Spinal cord (tissue), 10 donors: ENCODE measurements around the gene PRKCA. TPM values are rescaled to one million over a fixed set of nuclear protein-coding genes. Genes with fewer than 3 reads are reported as not detected.
A peak's percentile ranks its signal among the peaks of the same experiment; 100 is the strongest.
"Not testable (repeated sequence)": the region's sequence is repeated elsewhere in the genome, so short reads cannot be mapped to it uniquely, and the experiment has no call there.

Source experiments
- DNase-seq, 6 donors: peaks; one replicate each; pipeline versions ENCODE4 v3.0.0 to v3.0.0-alpha.2; 2013 to 2015; ENCODE audit warnings: low spot score in 6 of 6, low read depth in 4 of 6
- H3K27ac ChIP-seq: one replicate; pipeline ENCODE4 v1.5.1; 2013; ENCODE audit warnings: low read depth, low read length, control low read depth
- H3K27me3 ChIP-seq: one replicate; pipeline ENCODE4 v1.6.1; 2013; ENCODE audit warnings: low read length; ENCODE audit not compliant: control insufficient read depth, insufficient read depth
- H3K36me3 ChIP-seq: one replicate; pipeline ENCODE4 v1.6.1; 2013; ENCODE audit warnings: low read length; ENCODE audit not compliant: control insufficient read depth, insufficient read depth
- H3K4me1 ChIP-seq: one replicate; pipeline ENCODE4 v1.6.1; 2013; ENCODE audit warnings: low read length; ENCODE audit not compliant: control insufficient read depth, insufficient read depth
- H3K4me3 ChIP-seq: one replicate; pipeline ENCODE4 v1.5.1; 2013; ENCODE audit warnings: low read depth, low read length, control low read depth
- H3K9me3 ChIP-seq: one replicate; pipeline ENCODE4 v1.6.1; 2013; ENCODE audit warnings: low read length; ENCODE audit not compliant: control insufficient read depth, insufficient read depth
- WGBS: methylation state at CpG from one replicate; pipeline ENCODE4 v1.1.5; 2013; ENCODE audit warnings: missing lambda C conversion rate; ENCODE audit not compliant: insufficient coverage; 5-methylcytosine and 5-hydroxymethylcytosine counted together
- polyA plus RNA-seq, 2 donors: library from polyadenylated mRNA; unstranded; fragments of 120-200 nt; gene quantifications; one replicate each; pipeline ENCODE4 v1.2.1, GENCODE V29; 2013; ENCODE audit not compliant: insufficient read length in 2 of 2
- total RNA-seq, 2 donors: library from RNA; depleted of rRNA in 1 of 2; stranded (reverse); fragments of 120-200 nt in 1 of 2; fragments of >200 nt in 1 of 2; gene quantifications; one replicate each; pipeline versions ENCODE4 v1.2.3 to v1.2.4, GENCODE V29; 2013 to 2014
- donor health status: healthy.

The PRKCA gene
- total and polyA plus RNA-seq, 4 donors, result 42.4 to 51.3 (median 48.2) TPM

DNA sequence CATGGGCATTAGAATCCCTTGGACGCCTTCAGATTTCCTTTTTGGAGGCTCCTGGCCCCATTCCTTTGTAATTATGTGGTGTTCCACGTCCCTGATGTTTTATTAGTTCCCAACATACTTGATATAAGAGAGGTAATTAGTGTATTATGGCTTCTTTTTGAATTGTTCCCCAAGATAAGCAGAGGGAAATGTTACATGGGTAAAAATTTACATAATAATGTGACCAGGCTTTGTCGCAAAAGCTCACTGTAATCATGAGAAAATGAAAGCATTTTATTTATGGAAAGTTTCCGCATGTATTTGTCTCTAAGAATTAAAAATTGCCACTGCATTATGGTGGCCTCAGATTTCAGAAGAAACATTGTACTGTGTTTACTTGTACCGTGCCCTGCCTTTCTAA lies 177.8 kb downstream of the PRKCA start:
- DNase-seq, result peak in 1 of 6 donors; percentile 59
- Histone ChIP-seq H3K4me1 (no peaks in the 10 kb centered on the region), H3K9me3 (no peaks in the 10 kb centered on the region), H3K36me3 (no peaks in the 10 kb centered on the region), H3K4me3 (no peak overlapping the region), H3K27ac (no peak overlapping the region), H3K27me3 (no peaks in the 10 kb centered on the region)
- WGBS, result 72% methylated on average over 3 of the region's 5 CpGs

DNA sequence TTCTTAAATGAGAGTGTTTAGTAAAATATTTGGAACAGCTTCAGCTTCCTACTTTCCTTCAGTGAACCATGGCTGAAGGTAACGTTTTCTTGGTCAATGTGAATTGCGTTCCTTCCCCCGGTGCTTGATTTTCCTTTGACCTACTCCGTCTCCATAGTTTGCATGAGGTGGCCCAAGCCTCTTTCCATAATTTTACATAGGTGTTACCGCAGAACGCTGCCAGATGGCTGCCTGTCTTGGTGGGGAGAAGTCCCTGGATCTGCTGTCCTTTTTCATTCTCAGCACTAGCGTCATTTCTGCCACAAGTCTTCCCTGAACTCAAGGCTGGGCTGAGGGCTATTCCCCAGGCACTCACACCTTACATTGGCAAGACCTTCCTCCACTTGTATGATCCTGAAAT lies 178.4 kb downstream of the PRKCA start:
- WGBS, result 88% methylated on average over 3 of the region's 7 CpGs

DNA sequence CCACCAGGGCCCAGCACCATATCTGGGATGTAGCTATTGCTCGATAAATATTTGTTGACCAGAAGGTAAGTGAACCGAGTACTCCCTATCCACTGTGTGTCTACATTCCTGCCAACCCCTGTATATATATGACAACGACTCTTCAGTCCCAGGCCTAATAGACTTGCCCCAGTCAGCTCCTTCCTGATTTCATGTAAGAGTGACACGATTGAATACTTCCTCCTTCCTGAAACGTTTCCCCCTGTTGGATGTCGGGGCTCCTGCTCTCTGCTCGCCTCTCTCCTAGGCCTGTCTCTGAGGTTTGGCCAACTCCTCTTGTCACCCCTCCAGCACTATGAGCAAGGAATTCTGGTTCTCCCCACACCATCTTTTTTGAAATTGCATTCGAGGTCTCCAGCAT lies 178.9 kb downstream of the PRKCA start:
- Histone ChIP-seq H3K4me3 (no peak overlapping the region), H3K36me3 (no peaks in the 10 kb centered on the region), H3K27ac (no peak overlapping the region), H3K4me1 (no peaks in the 10 kb centered on the region), H3K9me3 (no peaks in the 10 kb centered on the region), H3K27me3 (no peaks in the 10 kb centered on the region)
- 91% methylated on average over 8 of the region's 8 CpGs for WGBS
- no peak for DNase-seq

More for the DNA sequence above, 178.4 kb downstream of the PRKCA start:
- Histone ChIP-seq H3K4me1 (no peaks in the 10 kb centered on the region), H3K4me3 (no peak overlapping the region), H3K27ac (no peak overlapping the region), H3K36me3 (no peaks in the 10 kb centered on the region), H3K9me3 (no peaks in the 10 kb centered on the region), H3K27me3 (no peaks in the 10 kb centered on the region)
- no peak for DNase-seq

DNA sequence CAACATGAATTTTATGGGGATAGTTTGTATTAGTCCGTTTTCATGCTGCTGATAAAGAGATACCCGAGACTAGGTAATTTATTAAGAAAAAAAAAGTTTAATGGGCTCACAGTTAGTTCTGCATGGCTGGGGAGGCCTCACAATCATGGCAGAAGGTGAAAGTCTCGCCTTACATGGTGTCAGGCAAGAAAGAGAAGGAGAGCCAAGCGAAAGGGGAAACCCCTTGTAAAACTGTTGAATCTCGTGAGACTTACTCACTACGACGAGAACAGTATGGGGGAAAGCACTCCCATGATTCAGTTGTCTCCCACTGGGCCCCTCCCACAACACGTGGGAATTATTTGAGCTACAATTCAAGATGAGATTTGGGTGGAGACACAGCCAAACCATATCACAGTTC lies 181.5 kb downstream of the PRKCA start:
- no peak overlapping the region for H3K4me3 ChIP-seq
- H3K27me3 ChIP-seq, result no peaks in the 10 kb centered on the region
- no peaks in the 10 kb centered on the region for H3K9me3 ChIP-seq
- no peaks in the 10 kb centered on the region for H3K4me1 ChIP-seq
- H3K36me3 ChIP-seq, result no peaks in the 10 kb centered on the region
- H3K27ac ChIP-seq, result no peak overlapping the region
- no peak for DNase-seq
- 94% methylated on average over 2 of the region's 8 CpGs for WGBS

DNA sequence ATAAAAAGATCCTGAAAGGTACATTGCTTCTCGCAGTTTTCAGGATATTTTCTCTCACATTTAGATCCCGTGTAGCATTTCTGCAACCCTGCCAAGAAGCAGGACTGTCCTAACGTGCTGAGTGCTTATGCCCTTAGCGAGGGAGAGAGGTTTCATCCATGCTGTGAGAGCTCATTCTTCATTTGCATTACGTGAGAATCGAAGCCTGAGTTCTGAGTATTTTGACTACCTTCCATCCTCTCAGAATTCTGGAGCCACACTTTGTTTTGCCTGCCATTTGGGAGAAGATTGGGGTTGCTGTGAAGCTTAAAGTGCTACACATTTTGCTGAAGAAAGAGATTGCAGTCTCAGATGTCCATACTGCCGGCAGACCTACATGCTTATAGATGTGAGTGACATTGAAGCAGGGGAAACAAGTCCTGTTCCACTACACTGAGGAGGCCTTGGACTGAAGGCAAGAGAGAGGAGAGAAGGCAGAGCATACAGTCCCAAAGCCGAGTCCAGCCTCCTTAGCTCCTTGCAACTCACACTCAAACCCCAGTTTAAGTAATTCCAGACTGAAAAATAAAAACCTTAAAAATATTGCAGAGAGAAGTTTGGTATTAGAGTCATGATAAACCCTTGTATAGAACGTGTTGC lies 183.0 kb downstream of the PRKCA start:
- no peaks in the 10 kb centered on the region for H3K9me3 ChIP-seq
- peak in 1 of 6 donors; percentile 57 for DNase-seq
- H3K27ac ChIP-seq, result peak overlapping the region; percentile 6
- WGBS, result 64% methylated on average over 3 of the region's 9 CpGs
- no peaks in the 10 kb centered on the region for H3K36me3 ChIP-seq
- H3K4me3 ChIP-seq, result no peak overlapping the region
- no peaks in the 10 kb centered on the region for H3K4me1 ChIP-seq
- no peaks in the 10 kb centered on the region for H3K27me3 ChIP-seq

DNA sequence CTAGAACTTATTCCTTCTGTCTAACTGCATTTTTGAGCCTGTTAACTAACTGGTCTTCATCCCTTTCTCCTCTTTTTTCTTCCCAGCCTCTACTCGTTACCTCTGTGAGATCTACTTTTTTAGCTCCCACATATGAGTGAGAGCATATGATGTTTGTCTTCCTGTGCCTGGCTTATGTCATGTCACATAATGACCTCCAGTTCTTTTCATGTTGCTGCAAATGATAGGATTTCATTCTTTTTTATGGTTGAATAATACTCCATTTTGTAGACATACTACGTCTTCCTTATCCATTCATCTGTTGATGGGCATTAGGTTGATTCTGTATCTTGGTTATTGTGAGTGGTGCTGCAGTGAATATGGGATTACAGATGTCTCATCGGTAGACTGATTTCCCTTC lies 184.7 kb downstream of the PRKCA start:
- WGBS, result no CpG with 5 or more reads among the region's 3 CpGs
- DNase-seq, result no peak
- Histone ChIP-seq H3K27me3 (no peaks in the 10 kb centered on the region), H3K4me1 (no peaks in the 10 kb centered on the region), H3K9me3 (no peaks in the 10 kb centered on the region), H3K4me3 (no peak overlapping the region), H3K36me3 (no peaks in the 10 kb centered on the region), H3K27ac (no peak overlapping the region)

DNA sequence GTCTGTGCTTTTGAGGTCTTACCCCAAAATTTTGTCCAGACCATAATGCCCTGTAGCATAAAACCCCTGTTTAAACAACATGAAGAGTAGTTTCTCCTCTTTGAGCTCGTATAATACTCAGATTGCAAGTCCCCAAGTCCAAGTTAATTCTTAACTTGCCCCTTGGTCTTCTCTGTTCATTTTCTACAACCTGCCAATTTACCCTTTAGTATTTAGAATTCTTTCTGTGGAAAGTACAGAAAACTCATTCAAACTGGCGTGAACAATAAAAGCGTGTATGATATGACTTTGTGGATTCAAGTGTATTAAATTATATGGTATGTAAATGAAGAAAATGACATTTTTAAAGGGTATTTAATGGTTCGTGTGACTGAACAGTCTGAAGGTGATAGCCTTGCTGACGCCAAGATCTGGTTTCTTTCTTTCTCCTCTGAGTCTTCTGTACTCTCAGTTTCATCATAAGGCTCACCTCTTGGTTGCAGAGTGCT lies 185.6 kb downstream of the PRKCA start:
- H3K9me3 ChIP-seq, result no peaks in the 10 kb centered on the region
- DNase-seq, result no peak
- peaks cover 3% of the 10 kb centered on the region for H3K36me3 ChIP-seq
- WGBS, result 83% methylated on average over 1 of the region's 5 CpGs
- H3K27me3 ChIP-seq, result no peaks in the 10 kb centered on the region
- peaks cover 5% of the 10 kb centered on the region for H3K4me1 ChIP-seq
- H3K4me3 ChIP-seq, result no peak overlapping the region
- no peak overlapping the region for H3K27ac ChIP-seq

DNA sequence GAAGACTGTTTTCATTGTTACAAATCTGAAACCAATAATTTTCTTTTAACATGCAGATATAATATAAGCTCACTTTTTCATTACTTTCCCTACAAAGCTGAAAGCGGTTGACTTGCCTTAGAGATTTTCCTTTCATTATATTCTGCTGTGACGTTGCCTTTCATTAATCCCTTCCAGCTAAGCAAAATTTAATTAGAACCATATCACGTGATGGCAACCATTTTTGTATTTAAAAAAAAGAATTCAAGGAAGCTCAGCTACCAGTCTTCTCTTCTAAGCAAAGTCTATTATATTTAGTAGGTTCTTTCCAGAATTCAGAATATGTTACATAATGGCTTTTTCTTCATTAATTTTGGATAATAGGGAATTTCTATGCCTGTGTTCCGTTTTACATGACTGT lies 186.5 kb downstream of the PRKCA start:
- Histone ChIP-seq H3K27ac (no peak overlapping the region), H3K9me3 (no peaks in the 10 kb centered on the region), H3K27me3 (no peaks in the 10 kb centered on the region), H3K4me1 (peaks cover 5% of the 10 kb centered on the region), H3K4me3 (no peak overlapping the region), H3K36me3 (peaks cover 3% of the 10 kb centered on the region)
- no CpG with 5 or more reads among the region's 4 CpGs for WGBS
- peak in 1 of 6 donors; percentile 76 for DNase-seq

DNA sequence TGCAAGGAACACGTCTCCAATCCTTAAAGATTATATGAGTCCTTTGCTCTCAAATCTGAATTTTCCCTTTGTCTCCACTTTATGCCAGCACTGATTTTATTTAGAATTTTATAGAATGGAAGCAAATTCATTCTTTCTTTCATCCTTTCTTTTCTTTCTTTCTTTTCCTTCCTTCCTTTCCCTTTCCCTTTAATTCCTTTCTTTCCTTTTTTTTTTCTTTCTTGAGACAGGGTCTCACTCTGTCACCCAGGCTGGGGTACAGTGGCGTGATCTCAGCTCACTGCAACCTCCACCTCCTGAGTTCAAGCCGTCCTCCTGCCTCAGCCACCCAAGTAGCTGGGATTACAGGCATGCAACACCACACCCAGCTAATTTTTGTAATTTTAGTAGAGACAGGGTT lies 187.2 kb downstream of the PRKCA start:
- not testable (repeated sequence) for H3K4me3 ChIP-seq, DNase-seq, H3K27ac ChIP-seq, H3K27me3 ChIP-seq, H3K36me3 ChIP-seq, H3K9me3 ChIP-seq, H3K4me1 ChIP-seq
- WGBS, result 100% methylated on average over 2 of the region's 3 CpGs

DNA sequence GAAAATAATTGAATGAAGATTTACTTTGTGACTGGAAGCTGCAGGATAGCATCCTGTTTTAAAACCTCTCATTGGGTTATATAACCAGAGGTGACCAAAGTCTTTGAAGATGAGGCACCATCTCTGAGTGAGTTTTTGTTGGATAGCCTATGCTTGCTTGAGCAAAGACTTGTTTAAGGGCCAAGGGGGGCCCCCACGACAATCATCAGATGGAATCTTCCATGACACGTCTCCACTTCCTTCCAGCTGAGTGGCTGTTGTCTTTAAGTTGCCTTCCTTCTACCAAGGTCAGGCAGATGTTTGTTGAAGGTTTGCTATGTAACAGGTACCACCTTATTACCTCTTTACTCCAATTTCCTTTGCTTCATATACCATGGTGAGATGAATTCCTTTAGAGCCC lies 188.8 kb downstream of the PRKCA start:
- DNase-seq, result no peak
- Histone ChIP-seq H3K27ac (no peak overlapping the region), H3K27me3 (no peaks in the 10 kb centered on the region), H3K4me1 (peaks cover 5% of the 10 kb centered on the region), H3K9me3 (no peaks in the 10 kb centered on the region), H3K36me3 (peaks cover 3% of the 10 kb centered on the region), H3K4me3 (no peak overlapping the region)
- WGBS, result no CpG with 5 or more reads among the region's 2 CpGs
